H9 (cell line): ENCODE results near the gene DHRS2. TPM values are rescaled to one million over a fixed set of nuclear protein-coding genes. Genes with fewer than 3 reads are reported as not detected.

ENCODE experiments used
- DNase-seq: peaks from one replicate; pipeline ENCODE4 v3.0.0-alpha.2; 2017
- H2AFZ ChIP-seq: one replicate; pipeline ENCODE4 v1.6.1; 2013; ENCODE audit warnings: mild to moderate bottlenecking, low read length, control low read depth, moderate library complexity
- H2AK5ac ChIP-seq: 2 replicates; pipeline ENCODE4 v1.6.1; 2013; ENCODE audit warnings: low read length, control low read depth, mixed read lengths; ENCODE audit not compliant: insufficient read length
- H2BK120ac ChIP-seq: one replicate; pipeline ENCODE4 v1.6.1; 2013; ENCODE audit warnings: low read depth, mild to moderate bottlenecking, low read length, control low read depth, inconsistent platforms; ENCODE audit not compliant: poor library complexity, severe bottlenecking
- H2BK12ac ChIP-seq: 2 replicates; pipeline ENCODE4 v1.6.1; 2013; ENCODE audit warnings: low read length, control low read depth, mixed read lengths, low read depth; ENCODE audit not compliant: insufficient read length
- H2BK15ac ChIP-seq: 2 replicates; pipeline ENCODE4 v1.6.1; 2013; ENCODE audit warnings: low read depth, low read length, control low read depth
- H2BK20ac ChIP-seq: one replicate; pipeline ENCODE4 v1.6.1; 2013; ENCODE audit warnings: low read depth, mild to moderate bottlenecking, low read length, control low read depth, inconsistent platforms; ENCODE audit not compliant: poor library complexity, severe bottlenecking
- H2BK5ac ChIP-seq: 2 replicates; pipeline ENCODE4 v1.6.1; 2013; ENCODE audit warnings: low read length, control low read depth, mixed read lengths; ENCODE audit not compliant: insufficient read length
- H3K14ac ChIP-seq: 2 replicates; pipeline ENCODE4 v1.6.1; 2013; ENCODE audit warnings: low read length, control low read depth; ENCODE audit not compliant: insufficient read depth
- H3K18ac ChIP-seq: 2 replicates; pipeline ENCODE4 v1.6.1; 2013; ENCODE audit warnings: low read depth, mild to moderate bottlenecking, mixed read lengths, low read length, control low read depth; ENCODE audit not compliant: insufficient read length
- H3K23ac ChIP-seq: 2 replicates; pipeline ENCODE4 v1.6.1; 2013; ENCODE audit warnings: low read length, control low read depth, mixed read lengths, low read depth; ENCODE audit not compliant: insufficient read length
- H3K23me2 ChIP-seq: 2 replicates; pipeline ENCODE4 v1.6.1; 2013; ENCODE audit warnings: low read depth, mild to moderate bottlenecking, mixed read lengths, low read length, control low read depth; ENCODE audit not compliant: insufficient read length, poor library complexity, severe bottlenecking
- H3K27ac ChIP-seq: 2 replicates; pipeline ENCODE4 v1.5.1; 2013; ENCODE audit warnings: low read length, control low read depth, mixed read lengths, low read depth; ENCODE audit not compliant: insufficient read length
- H3K27me3 ChIP-seq: 2 replicates; pipeline ENCODE4 v1.6.1; 2013; ENCODE audit warnings: low read length, control low read depth, inconsistent platforms; ENCODE audit not compliant: insufficient read depth
- H3K4ac ChIP-seq: 2 replicates; pipeline ENCODE4 v1.6.1; 2013; ENCODE audit warnings: low read depth, mild to moderate bottlenecking, control low read depth, inconsistent platforms, low read length, moderate library complexity
- H3K4me1 ChIP-seq: 2 replicates; pipeline ENCODE4 v1.6.1; 2013; ENCODE audit warnings: low read length, control low read depth, inconsistent platforms; ENCODE audit not compliant: insufficient read depth
- H3K4me2 ChIP-seq: 2 replicates; pipeline ENCODE4 v1.6.1; 2013; ENCODE audit warnings: low read length, control low read depth, mixed read lengths; ENCODE audit not compliant: insufficient read length, insufficient read depth
- H3K56ac ChIP-seq: 2 replicates; pipeline ENCODE4 v1.6.1; 2013; ENCODE audit warnings: low read depth, mild to moderate bottlenecking, mixed read lengths, low read length, control low read depth; ENCODE audit not compliant: insufficient read length
- H3K79me1 ChIP-seq: 2 replicates; pipeline ENCODE4 v1.6.1; 2013; ENCODE audit warnings: low read depth, mild to moderate bottlenecking, moderate library complexity, low read length, control low read depth, inconsistent platforms; ENCODE audit not compliant: insufficient read depth, poor library complexity, severe bottlenecking
- H3K79me2 ChIP-seq: 2 replicates; pipeline ENCODE4 v1.6.1; 2013; ENCODE audit warnings: low read length, control low read depth, inconsistent platforms; ENCODE audit not compliant: insufficient read depth
- H3K9ac ChIP-seq: 2 replicates; pipeline ENCODE4 v1.6.1; 2013; ENCODE audit warnings: low read length, control low read depth, mixed read lengths; ENCODE audit not compliant: insufficient read length; ENCODE audit errors: extremely low read depth
- H3K9me3 ChIP-seq: one replicate; pipeline ENCODE4 v1.6.1; 2013; ENCODE audit warnings: low read depth, low read length, inconsistent platforms; ENCODE audit not compliant: control insufficient read depth
- H3T11ph ChIP-seq: one replicate; pipeline ENCODE4 v1.6.1; 2013; ENCODE audit warnings: mild to moderate bottlenecking, low read length, control low read depth, inconsistent platforms
- H4K20me1 ChIP-seq: one replicate; pipeline ENCODE4 v1.6.1; 2013; ENCODE audit not compliant: control insufficient read depth, insufficient read length, insufficient read depth
- H4K5ac ChIP-seq: 2 replicates; pipeline ENCODE4 v1.6.1; 2013; ENCODE audit warnings: low read depth, mild to moderate bottlenecking, mixed read lengths, low read length, control low read depth; ENCODE audit not compliant: insufficient read length
- H4K8ac ChIP-seq: replicated peaks from 2 replicates; pipeline ENCODE4 v1.6.1; 2013; ENCODE audit warnings: low read length, control low read depth, mixed read lengths, low read depth; ENCODE audit not compliant: insufficient read length
- H4K91ac ChIP-seq: 2 replicates; pipeline ENCODE4 v1.6.1; 2013; ENCODE audit warnings: low read depth, mild to moderate bottlenecking, moderate library complexity, mixed read lengths, low read length, control low read depth; ENCODE audit not compliant: insufficient read length
- H3K27ac Mint-ChIP-seq, 3 experiments: 2 replicates in 2 of 3; 3 replicates in 1 of 3; pipeline ENCODE4 v1.8.0; 2020 to 2021; ENCODE audit warnings: mixed read lengths in 3 of 3, mild to moderate bottlenecking in 1 of 3, moderate library complexity in 1 of 3
- H3K27me3 Mint-ChIP-seq: 2 replicates; pipeline ENCODE4 v1.8.0; 2021; ENCODE audit warnings: low read depth, mild to moderate bottlenecking, moderate library complexity, mixed read lengths
- H3K36me3 Mint-ChIP-seq, 3 experiments: 2 replicates in 2 of 3; 3 replicates in 1 of 3; pipeline ENCODE4 v1.8.0; 2020 to 2021; ENCODE audit warnings: low read depth in 3 of 3, mixed read lengths in 3 of 3; ENCODE audit not compliant: insufficient read depth in 1 of 3
- H3K4me1 Mint-ChIP-seq, 2 experiments: 2 replicates each; pipeline ENCODE4 v1.8.0; 2020; ENCODE audit warnings: mixed read lengths in 2 of 2
- H3K4me3 Mint-ChIP-seq, 2 experiments: 2 replicates in 1 of 2; 3 replicates in 1 of 2; pipeline ENCODE4 v1.8.0; 2020 to 2021; ENCODE audit warnings: mild to moderate bottlenecking in 2 of 2, mixed read lengths in 2 of 2, moderate library complexity in 1 of 2
- H3K9me3 Mint-ChIP-seq, 2 experiments: 2 replicates in 1 of 2; 3 replicates in 1 of 2; pipeline ENCODE4 v1.8.0; 2020; ENCODE audit warnings: mild to moderate bottlenecking in 2 of 2, mixed read lengths in 2 of 2, moderate library complexity in 1 of 2
- CTCF ChIP-seq: fragments of 200-600 bp; sonication (generic); conservative IDR thresholded peaks from 3 replicates; pipeline ENCODE4 v1.8.0; 2021; ENCODE audit warnings: antibody characterized with exemption, mild to moderate bottlenecking
- total RNA-seq: library from RNA; stranded (reverse); gene quantifications from 2 replicates; pipeline ENCODE4 v1.2.1, GENCODE V29; 2021

DHRS2 gene
- total RNA-seq, 1 experiment from 2014 or later, result 0.66 TPM

GRCh38 chr14:23601424-23601823, 34.7 kb upstream of the DHRS2 start:
- no peak overlapping the region for H2BK5ac ChIP-seq
- no peaks in the 10 kb centered on the region for H3K79me2 ChIP-seq
- H3K79me1 ChIP-seq, result no peaks in the 10 kb centered on the region
- Mint-ChIP-seq H3K4me3 (no peak overlapping the region), H3K36me3 (no peaks in the 10 kb centered on the region), H3K27ac (no peak overlapping the region), H3K27me3 (peaks cover 3% of the 10 kb centered on the region), H3K9me3 (peaks cover 2 to 23% of the 10 kb centered on the region in 2 experiments; a peak in 1 of 5 replicates), H3K4me1 (no peaks in the 10 kb centered on the region)
- DNase-seq, result no peak
- no peak overlapping the region for H3T11ph ChIP-seq
- no peak overlapping the region for H3K18ac ChIP-seq
- no peak overlapping the region for H2BK20ac ChIP-seq
- H3K56ac ChIP-seq, result no peak overlapping the region
- H2BK15ac ChIP-seq, result no peak overlapping the region
- H2AK5ac ChIP-seq, result no peak overlapping the region
- H3K27me3 ChIP-seq, result no peaks in the 10 kb centered on the region
- no peak overlapping the region for H3K4me2 ChIP-seq
- TF ChIP-seq CTCF, result no peak
- no peak overlapping the region for H3K9ac ChIP-seq
- H4K91ac ChIP-seq, result no peak overlapping the region
- H2BK12ac ChIP-seq, result no peak overlapping the region
- H3K23ac ChIP-seq, result no peak overlapping the region
- no peak overlapping the region for H2AFZ ChIP-seq
- H3K4ac ChIP-seq, result no peak overlapping the region
- H3K9me3 ChIP-seq, result no peaks in the 10 kb centered on the region
- no peak overlapping the region for H3K27ac ChIP-seq
- H4K20me1 ChIP-seq, result no peaks in the 10 kb centered on the region
- H4K5ac ChIP-seq, result no peak overlapping the region
- H3K23me2 ChIP-seq, result no peaks in the 10 kb centered on the region
- H3K14ac ChIP-seq, result no peak overlapping the region
- H3K4me1 ChIP-seq, result no peaks in the 10 kb centered on the region
- H4K8ac ChIP-seq, result no peak overlapping the region
- no peak overlapping the region for H2BK120ac ChIP-seq
